CD4-positive, alpha-beta T cell (primary cell): Measurements from ENCODE around the gene JOSD2. TPM values are rescaled to one million over a fixed set of nuclear protein-coding genes. Genes with fewer than 3 reads are reported as not detected.
A peak's percentile ranks its signal among the peaks of the same experiment; 100 is the strongest.

ENCODE experiments used
- ATAC-seq: fragments of 200-7000 bp; cut with Tn5 transposase; one replicate; pipeline ENCODE4 v1.10.0; 2022; ENCODE audit warnings: mild to moderate bottlenecking; ENCODE audit not compliant: poor library complexity
- CTCF ChIA-PET: fragments of 350-600 bp; sonication (Branson Sonifier 250); formaldehyde crosslinking; loops from one replicate; lab custom pipeline; 2021; ENCODE audit warnings: antibody characterized with exemption, inconsistent platforms; lab: Charles Lee
- POLR2A ChIA-PET: fragments of 350-600 bp; sonication (Branson Sonifier 250); formaldehyde crosslinking; loops from one replicate; lab custom pipeline; 2021; ENCODE audit warnings: antibody characterized with exemption, inconsistent platforms; lab: Charles Lee
- DNase-seq, 14 experiments: peaks; one replicate each; pipeline ENCODE4 v3.0.0-alpha.2; 2013 to 2020; ENCODE audit warnings: mixed read lengths in 2 of 14
- H3K27ac ChIP-seq, 2 donors: one replicate each; pipeline versions ENCODE4 v1.5.1 to v1.7.0; 2013; ENCODE audit warnings: low read length in 2 of 2, low read depth in 1 of 2, mild to moderate bottlenecking in 1 of 2
- H3K27me3 ChIP-seq, 2 experiments: 1 replicate in 1 of 2; 2 replicates in 1 of 2; pipeline versions ENCODE4 v1.6.1 to v1.7.0; 2013; ENCODE audit warnings: low read length in 2 of 2, control low read depth in 1 of 2, mild to moderate bottlenecking in 1 of 2, moderate library complexity in 1 of 2; ENCODE audit not compliant: insufficient read depth in 2 of 2, control insufficient read depth in 1 of 2
- H3K36me3 ChIP-seq: one replicate; pipeline ENCODE4 v1.6.1; 2013; ENCODE audit warnings: low read length, control low read depth; ENCODE audit not compliant: insufficient read depth
- H3K4me1 ChIP-seq: one replicate; pipeline ENCODE4 v1.6.1; 2013; ENCODE audit warnings: low read length, control low read depth; ENCODE audit not compliant: insufficient read depth
- H3K4me3 ChIP-seq: one replicate; pipeline ENCODE4 v1.5.1; 2013; ENCODE audit warnings: mild to moderate bottlenecking, low read length, moderate library complexity
- H3K9me3 ChIP-seq, 2 experiments: 1 replicate in 1 of 2; 2 replicates in 1 of 2; pipeline versions ENCODE4 v1.6.1 to v1.7.0; 2013; ENCODE audit warnings: low read length in 2 of 2, mild to moderate bottlenecking in 2 of 2, control low read depth in 1 of 2, moderate library complexity in 1 of 2; ENCODE audit not compliant: control insufficient read depth in 1 of 2, insufficient read depth in 1 of 2
- H3K27ac Mint-ChIP-seq: one replicate; pipeline ENCODE4 v1.8.0; 2020; ENCODE audit warnings: mixed read lengths
- H3K27me3 Mint-ChIP-seq: one replicate; pipeline ENCODE4 v1.8.0; 2021; ENCODE audit warnings: mixed read lengths
- H3K36me3 Mint-ChIP-seq: one replicate; pipeline ENCODE4 v1.8.0; 2021; ENCODE audit warnings: low read depth, mixed read lengths
- H3K4me1 Mint-ChIP-seq: one replicate; pipeline ENCODE4 v1.8.0; 2021; ENCODE audit warnings: low read depth, mixed read lengths
- H3K4me3 Mint-ChIP-seq: one replicate; pipeline ENCODE4 v1.8.0; 2020; ENCODE audit warnings: mild to moderate bottlenecking, mixed read lengths
- H3K9me3 Mint-ChIP-seq: one replicate; pipeline ENCODE4 v1.8.0; 2020; ENCODE audit warnings: mixed read lengths
- CTCF ChIP-seq: fragments of 200-600 bp; IDR thresholded peaks from one replicate; pipeline ENCODE4 v1.8.0; 2022; ENCODE audit warnings: antibody characterized with exemption, mild to moderate bottlenecking
- intact Hi-C, 2 experiments: fragments of 100-400 bp; cut with DNase I in 1 of 2; cut with micrococcal nuclease in 1 of 2; formaldehyde crosslinking; loops; one replicate each; pipeline versions ENCODE4 v1.15.1 to v1.9.0; 2023 to 2025; cut with DNase I, micrococcal nuclease
- total RNA-seq, 174 experiments: library from RNA in 2 of 174; stranded (reverse) in 2 of 174; gene quantifications; one replicate each; pipeline ENCODE4 v1.2.3 and lab custom pipeline; 2021 to 2026

JOSD2 gene
- total RNA-seq, 2 experiments from 2014 or later, result 11.7 to 11.9 TPM

GRCh38 chr19:50505856-50506611 is 5.0 kb downstream of the JOSD2 start:
- no peak for DNase-seq
- no peak overlapping the region for H3K27ac ChIP-seq
- peaks cover 6% of the 10 kb centered on the region for H3K4me1 Mint-ChIP-seq
- intact Hi-C loops, result no loop called here
- no peak for TF ChIP-seq CTCF
- H3K36me3 Mint-ChIP-seq, result peaks cover 9% of the 10 kb centered on the region
- H3K9me3 Mint-ChIP-seq, result no peaks in the 10 kb centered on the region
- no peaks in the 10 kb centered on the region for H3K27me3 ChIP-seq
- H3K4me1 ChIP-seq, result peaks cover 10% of the 10 kb centered on the region
- H3K27me3 Mint-ChIP-seq, result no peaks in the 10 kb centered on the region
- H3K9me3 ChIP-seq, result no peaks in the 10 kb centered on the region
- H3K4me3 Mint-ChIP-seq, result no peak overlapping the region
- no peak for ATAC-seq
- H3K36me3 ChIP-seq, result peaks cover 5% of the 10 kb centered on the region
- POLR2A ChIA-PET, result no interaction called here
- H3K4me3 ChIP-seq, result no peak overlapping the region
- CTCF ChIA-PET, result no interaction called here
- no peak overlapping the region for H3K27ac Mint-ChIP-seq

GRCh38 chr19:50501568-50502475 is 9.2 kb downstream of the JOSD2 start:
- no peaks in the 10 kb centered on the region for H3K9me3 Mint-ChIP-seq
- ChIA-PET CTCF (no interaction called here), POLR2A (no interaction called here)
- Histone ChIP-seq H3K27me3 (no peaks in the 10 kb centered on the region), H3K4me3 (no peak overlapping the region), H3K4me1 (no peaks in the 10 kb centered on the region), H3K9me3 (no peaks in the 10 kb centered on the region), H3K36me3 (peaks cover 5% of the 10 kb centered on the region), H3K27ac (no peak overlapping the region)
- no peak overlapping the region for H3K4me3 Mint-ChIP-seq
- H3K27ac Mint-ChIP-seq, result no peak overlapping the region
- H3K4me1 Mint-ChIP-seq, result no peaks in the 10 kb centered on the region
- intact Hi-C loops, result no loop called here
- no peak for TF ChIP-seq CTCF
- ATAC-seq (no peak), DNase-seq (no peak)
- peaks cover 9% of the 10 kb centered on the region for H3K36me3 Mint-ChIP-seq
- H3K27me3 Mint-ChIP-seq, result no peaks in the 10 kb centered on the region

GRCh38 chr19:50501186-50501567 is 9.8 kb downstream of the JOSD2 start:
- H3K27me3 ChIP-seq, result no peaks in the 10 kb centered on the region
- H3K9me3 ChIP-seq, result no peaks in the 10 kb centered on the region
- DNase-seq (peak in 1 of 14 experiments; percentile 28), ATAC-seq (no peak)
- H3K36me3 Mint-ChIP-seq, result peaks cover 9% of the 10 kb centered on the region
- no peaks in the 10 kb centered on the region for H3K4me1 Mint-ChIP-seq
- H3K27me3 Mint-ChIP-seq, result no peaks in the 10 kb centered on the region
- H3K9me3 Mint-ChIP-seq, result no peaks in the 10 kb centered on the region
- intact Hi-C loops, result no loop called here
- POLR2A ChIA-PET, result no interaction called here
- no peak overlapping the region for H3K27ac Mint-ChIP-seq
- peaks cover 5% of the 10 kb centered on the region for H3K36me3 ChIP-seq
- CTCF ChIA-PET, result no interaction called here
- no peaks in the 10 kb centered on the region for H3K4me1 ChIP-seq
- TF ChIP-seq CTCF, result no peak
- H3K27ac ChIP-seq, result no peak overlapping the region
- H3K4me3 Mint-ChIP-seq, result no peak overlapping the region
- H3K4me3 ChIP-seq, result no peak overlapping the region
